ENCODE measurements around the gene TMEM45A.

The TMEM45A gene

GRCh38 chr3:100553618-100554372 lies 61.4 kb downstream of the TMEM45A start:
- Mint-ChIP-seq H3K36me3 (ENCODE audit: insufficient read depth) (no peaks in the 10 kb centered on the region), H3K9me3 (no peaks in the 10 kb centered on the region), H3K4me1 (ENCODE audit: low read depth in 2 of 2) (no peaks in the 10 kb centered on the region), H3K27me3 (peaks cover 9 to 16% of the 10 kb centered on the region in 2 donors), H3K27ac (no peak overlapping the region), H3K4me3 (no peak overlapping the region)
- no peak for ATAC-seq (replicated peaks)
- no peak for DNase-seq

- H3K9me3 Mint-ChIP-seq, result no peaks in the 10 kb centered on the region
- H3K4me1 Mint-ChIP-seq (ENCODE audit: low read depth in 2 of 2), result no peaks in the 10 kb centered on the region
- peaks cover 9 to 11% of the 10 kb centered on the region in 2 donors for H3K27me3 Mint-ChIP-seq
- DNase-seq, result no peak
- H3K27ac Mint-ChIP-seq, result no peak overlapping the region
- H3K36me3 Mint-ChIP-seq (ENCODE audit: insufficient read depth), result no peaks in the 10 kb centered on the region
- no peak overlapping the region for H3K4me3 Mint-ChIP-seq
- ATAC-seq (replicated peaks), result no peak
Observed at GRCh38 chr3:100554373-100554676, 61.9 kb downstream of the TMEM45A start.

- no peaks in the 10 kb centered on the region for H3K9me3 Mint-ChIP-seq
Observed at GRCh38 chr3:100556673-100557310, 64.4 kb downstream of the TMEM45A start.

GRCh38 chr3:100558233-100558632 lies 65.8 kb downstream of the TMEM45A start:
- H3K4me1 Mint-ChIP-seq (ENCODE audit: low read depth in 2 of 2), result no peaks in the 10 kb centered on the region

More at GRCh38 chr3:100556673-100557310, 64.4 kb downstream of the TMEM45A start:
- H3K4me3 Mint-ChIP-seq, result no peak overlapping the region
- H3K27me3 Mint-ChIP-seq, result peaks cover 0 to 4% of the 10 kb centered on the region in 2 donors
- ATAC-seq (replicated peaks), result no peak
- no peak for DNase-seq
- no peaks in the 10 kb centered on the region for H3K4me1 Mint-ChIP-seq (ENCODE audit: low read depth in 2 of 2)
- peaks cover 2% of the 10 kb centered on the region for H3K36me3 Mint-ChIP-seq (ENCODE audit: insufficient read depth)
- no peak overlapping the region for H3K27ac Mint-ChIP-seq

GRCh38 chr3:100560426-100560825 lies 68.0 kb downstream of the TMEM45A start:
- Mint-ChIP-seq H3K27me3 (peaks cover 0 to 4% of the 10 kb centered on the region in 2 donors), H3K4me3 (no peak overlapping the region), H3K36me3 (ENCODE audit: insufficient read depth) (peaks cover 2% of the 10 kb centered on the region), H3K4me1 (ENCODE audit: low read depth in 2 of 2) (no peaks in the 10 kb centered on the region), H3K27ac (no peak overlapping the region), H3K9me3 (no peaks in the 10 kb centered on the region)
- no peak for DNase-seq
- ATAC-seq (replicated peaks), result no peak

More at GRCh38 chr3:100558233-100558632, 65.8 kb downstream of the TMEM45A start:
- H3K27ac Mint-ChIP-seq, result no peak overlapping the region
- no peak overlapping the region for H3K4me3 Mint-ChIP-seq
- no peak for DNase-seq
- H3K27me3 Mint-ChIP-seq, result peaks cover 0 to 4% of the 10 kb centered on the region in 2 donors
- H3K9me3 Mint-ChIP-seq, result no peaks in the 10 kb centered on the region
- ATAC-seq (replicated peaks), result no peak
- H3K36me3 Mint-ChIP-seq (ENCODE audit: insufficient read depth), result peaks cover 2% of the 10 kb centered on the region

- Mint-ChIP-seq H3K9me3 (no peaks in the 10 kb centered on the region), H3K4me3 (no peak overlapping the region), H3K36me3 (ENCODE audit: insufficient read depth) (peaks cover 2% of the 10 kb centered on the region), H3K27ac (no peak overlapping the region), H3K4me1 (ENCODE audit: low read depth in 2 of 2) (no peaks in the 10 kb centered on the region), H3K27me3 (peaks cover 0 to 4% of the 10 kb centered on the region in 2 donors)
- ATAC-seq (replicated peaks), result no peak
- no peak for DNase-seq
Observed at GRCh38 chr3:100561459-100562158, 69.2 kb downstream of the TMEM45A start.

GRCh38 chr3:100562224-100562857 lies 69.9 kb downstream of the TMEM45A start:
- Mint-ChIP-seq H3K27me3 (peaks cover 0 to 4% of the 10 kb centered on the region in 2 donors), H3K9me3 (no peaks in the 10 kb centered on the region), H3K4me1 (ENCODE audit: low read depth in 2 of 2) (no peaks in the 10 kb centered on the region), H3K27ac (no peak overlapping the region), H3K4me3 (no peak overlapping the region), H3K36me3 (ENCODE audit: insufficient read depth) (peaks cover 2% of the 10 kb centered on the region)
- DNase-seq (no peak), ATAC-seq (replicated peaks) (no peak)

GRCh38 chr3:100563228-100563627 lies 70.8 kb downstream of the TMEM45A start:
- Mint-ChIP-seq H3K27me3 (no peaks in the 10 kb centered on the region), H3K9me3 (no peaks in the 10 kb centered on the region), H3K27ac (no peak overlapping the region), H3K4me1 (ENCODE audit: low read depth in 2 of 2) (no peaks in the 10 kb centered on the region), H3K36me3 (ENCODE audit: insufficient read depth) (peaks cover 2% of the 10 kb centered on the region), H3K4me3 (no peak overlapping the region)
- ATAC-seq (replicated peaks) (no peak), DNase-seq (no peak)

- ATAC-seq (replicated peaks) (no peak), DNase-seq (no peak)
- no peaks in the 10 kb centered on the region for H3K4me1 Mint-ChIP-seq (ENCODE audit: low read depth in 2 of 2)
- peaks cover 2% of the 10 kb centered on the region for H3K36me3 Mint-ChIP-seq (ENCODE audit: insufficient read depth)
- H3K4me3 Mint-ChIP-seq, result no peak overlapping the region
- H3K9me3 Mint-ChIP-seq, result no peaks in the 10 kb centered on the region
- no peak overlapping the region for H3K27ac Mint-ChIP-seq
- H3K27me3 Mint-ChIP-seq, result no peaks in the 10 kb centered on the region
Observed at GRCh38 chr3:100563652-100564211, 71.3 kb downstream of the TMEM45A start.

GRCh38 chr3:100570811-100571210 lies 78.4 kb downstream of the TMEM45A start:
- Mint-ChIP-seq H3K27ac (no peak overlapping the region), H3K4me3 (no peak overlapping the region), H3K36me3 (ENCODE audit: insufficient read depth) (no peaks in the 10 kb centered on the region), H3K9me3 (no peaks in the 10 kb centered on the region), H3K4me1 (ENCODE audit: low read depth in 2 of 2) (no peaks in the 10 kb centered on the region), H3K27me3 (peaks cover 9 to 13% of the 10 kb centered on the region in 2 donors)
- no peak for ATAC-seq (replicated peaks)
- no peak for DNase-seq

- no peaks in the 10 kb centered on the region for H3K4me1 Mint-ChIP-seq (ENCODE audit: low read depth in 2 of 2)
- DNase-seq (no peak), ATAC-seq (replicated peaks) (no peak)
- H3K27ac Mint-ChIP-seq, result no peak overlapping the region
- no peaks in the 10 kb centered on the region for H3K9me3 Mint-ChIP-seq
- peaks cover 9 to 29% of the 10 kb centered on the region in 2 donors for H3K27me3 Mint-ChIP-seq
- H3K36me3 Mint-ChIP-seq (ENCODE audit: insufficient read depth), result no peaks in the 10 kb centered on the region
- no peak overlapping the region for H3K4me3 Mint-ChIP-seq
Observed at GRCh38 chr3:100574536-100574935, 82.1 kb downstream of the TMEM45A start.

GRCh38 chr3:100575704-100576103 lies 83.3 kb downstream of the TMEM45A start:
- H3K36me3 Mint-ChIP-seq (ENCODE audit: insufficient read depth), result no peaks in the 10 kb centered on the region
- H3K9me3 Mint-ChIP-seq, result no peaks in the 10 kb centered on the region
- H3K4me1 Mint-ChIP-seq (ENCODE audit: low read depth in 2 of 2), result no peaks in the 10 kb centered on the region
- no peak overlapping the region for H3K4me3 Mint-ChIP-seq
- no peak for ATAC-seq (replicated peaks)
- H3K27me3 Mint-ChIP-seq, result peaks cover 9 to 41% of the 10 kb centered on the region in 2 donors
- peak overlapping the region in 1 of 2 donors; percentile 65 for H3K27ac Mint-ChIP-seq
- DNase-seq, result no peak

GRCh38 chr3:100577382-100578008 lies 85.1 kb downstream of the TMEM45A start:
- no peak overlapping the region for H3K4me3 Mint-ChIP-seq
- H3K27ac Mint-ChIP-seq, result no peak overlapping the region
- H3K4me1 Mint-ChIP-seq (ENCODE audit: low read depth in 2 of 2), result no peaks in the 10 kb centered on the region
- H3K27me3 Mint-ChIP-seq, result peaks cover 9 to 47% of the 10 kb centered on the region in 2 donors
- H3K36me3 Mint-ChIP-seq (ENCODE audit: insufficient read depth), result no peaks in the 10 kb centered on the region
- no peaks in the 10 kb centered on the region for H3K9me3 Mint-ChIP-seq
- no peak for DNase-seq
- no peak for ATAC-seq (replicated peaks)

Data from effector memory CD8-positive, alpha-beta T cell (primary cell).